Measurements from ENCODE around the gene HOXC4.

Gene HOXC4

DNA sequence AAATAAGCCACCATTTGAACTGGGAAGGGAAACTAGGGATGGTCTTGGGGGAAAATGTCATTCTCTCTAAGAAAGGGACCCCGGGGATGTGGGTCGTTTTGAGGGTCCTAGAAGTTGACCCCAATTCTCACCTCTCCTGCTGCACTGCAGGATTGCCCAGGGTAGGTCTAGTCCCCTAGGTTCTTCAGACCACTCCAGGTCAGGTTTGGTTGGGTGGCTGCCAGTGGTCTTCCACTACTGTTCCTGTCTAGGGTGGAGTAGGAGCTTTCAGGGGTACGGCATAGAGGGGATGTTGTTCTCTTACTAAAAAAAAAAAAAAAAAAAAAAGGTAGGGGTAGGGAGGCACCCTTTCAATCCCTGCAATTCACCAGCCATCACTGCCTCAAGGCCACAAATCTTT is 37.6 kb upstream of the HOXC4 start:
- DNase-seq: no peak

DNA sequence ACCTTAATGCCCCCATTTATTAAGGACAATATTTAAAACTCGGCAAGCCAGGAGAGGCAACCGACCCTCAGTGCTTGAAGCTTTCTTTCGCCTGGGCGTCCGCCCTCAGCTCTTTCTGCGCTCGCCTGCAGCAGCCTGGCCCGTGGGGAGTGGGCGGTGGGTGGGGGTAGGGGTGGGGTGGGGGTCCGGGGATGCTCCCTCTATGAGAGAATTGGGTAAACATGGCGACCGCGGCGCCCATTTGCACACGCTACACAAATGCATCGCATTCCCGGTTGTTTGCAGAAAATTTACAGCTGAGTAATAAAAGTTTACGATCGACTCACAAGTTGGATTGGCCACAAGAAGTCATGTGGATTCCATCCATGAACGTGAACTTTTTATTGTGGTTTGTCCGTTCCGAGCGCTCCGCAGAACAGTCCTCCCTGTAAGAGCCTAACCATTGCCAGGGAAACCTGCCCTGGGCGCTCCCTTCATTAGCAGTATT is 37.1 kb upstream of the HOXC4 start:
- no peak for DNase-seq

DNA sequence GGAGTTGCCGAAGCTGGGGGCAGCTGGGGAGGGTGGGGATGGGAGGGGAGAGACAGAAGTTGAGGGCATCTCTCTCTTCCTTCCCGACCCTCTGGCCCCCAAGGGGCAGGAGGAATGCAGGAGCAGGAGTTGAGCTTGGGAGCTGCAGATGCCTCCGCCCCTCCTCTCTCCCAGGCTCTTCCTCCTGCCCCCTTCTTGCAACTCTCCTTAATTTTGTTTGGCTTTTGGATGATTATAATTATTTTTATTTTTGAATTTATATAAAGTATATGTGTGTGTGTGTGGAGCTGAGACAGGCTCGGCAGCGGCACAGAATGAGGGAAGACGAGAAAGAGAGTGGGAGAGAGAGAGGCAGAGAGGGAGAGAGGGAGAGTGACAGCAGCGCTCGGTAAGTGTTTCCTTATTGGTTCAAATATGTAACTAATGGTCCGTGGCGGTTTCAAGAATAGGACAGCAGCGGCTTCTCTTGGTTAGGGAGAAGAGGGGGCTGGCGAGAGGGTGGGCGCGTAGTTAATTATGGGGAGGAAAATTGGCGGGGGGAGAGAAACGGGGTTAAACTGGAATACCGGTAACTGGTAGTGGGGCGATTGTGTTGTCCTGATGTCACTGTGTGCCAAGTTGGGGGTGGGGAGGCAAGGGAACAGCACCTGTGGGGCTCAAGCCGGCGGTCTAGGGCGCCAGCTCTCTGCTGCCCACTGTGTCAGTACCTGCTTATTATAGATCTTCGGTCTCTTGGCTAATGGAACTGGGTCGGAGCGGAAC is 36.4 kb upstream of the HOXC4 start:
- DNase-seq: no peak

GRCh38 chr12:54017878-54018467 is 35.7 kb upstream of the HOXC4 start:
- peak; percentile 66 for DNase-seq

DNA sequence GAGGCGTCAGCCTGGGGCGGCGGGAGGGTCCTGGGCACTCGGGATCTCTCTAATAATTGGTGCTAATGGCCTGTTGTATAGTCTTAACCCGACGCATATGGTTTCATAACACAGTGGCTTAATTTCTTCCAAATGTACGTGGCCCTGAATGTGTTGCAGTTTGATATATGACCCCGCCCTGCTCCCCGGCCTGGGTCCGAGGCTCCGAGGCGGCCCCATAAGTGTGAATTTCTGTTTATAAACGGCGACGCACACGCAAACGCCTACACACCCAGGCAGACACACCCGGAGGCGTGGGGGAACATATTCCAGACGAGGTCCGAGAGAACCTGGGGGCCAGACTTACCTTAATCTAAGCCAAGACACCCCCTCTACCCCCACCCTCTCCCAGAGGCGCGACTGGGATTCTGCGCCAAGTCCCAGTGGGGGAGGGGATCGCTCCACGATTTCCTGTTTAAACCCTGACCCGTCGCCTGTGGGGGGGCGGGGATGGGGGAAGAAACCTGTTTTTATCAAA is 35.1 kb upstream of the HOXC4 start:
- DNase-seq: no peak

- DNase-seq: no peak
Observed at GRCh38 chr12:54019091-54019811, 34.4 kb upstream of the HOXC4 start.

DNA sequence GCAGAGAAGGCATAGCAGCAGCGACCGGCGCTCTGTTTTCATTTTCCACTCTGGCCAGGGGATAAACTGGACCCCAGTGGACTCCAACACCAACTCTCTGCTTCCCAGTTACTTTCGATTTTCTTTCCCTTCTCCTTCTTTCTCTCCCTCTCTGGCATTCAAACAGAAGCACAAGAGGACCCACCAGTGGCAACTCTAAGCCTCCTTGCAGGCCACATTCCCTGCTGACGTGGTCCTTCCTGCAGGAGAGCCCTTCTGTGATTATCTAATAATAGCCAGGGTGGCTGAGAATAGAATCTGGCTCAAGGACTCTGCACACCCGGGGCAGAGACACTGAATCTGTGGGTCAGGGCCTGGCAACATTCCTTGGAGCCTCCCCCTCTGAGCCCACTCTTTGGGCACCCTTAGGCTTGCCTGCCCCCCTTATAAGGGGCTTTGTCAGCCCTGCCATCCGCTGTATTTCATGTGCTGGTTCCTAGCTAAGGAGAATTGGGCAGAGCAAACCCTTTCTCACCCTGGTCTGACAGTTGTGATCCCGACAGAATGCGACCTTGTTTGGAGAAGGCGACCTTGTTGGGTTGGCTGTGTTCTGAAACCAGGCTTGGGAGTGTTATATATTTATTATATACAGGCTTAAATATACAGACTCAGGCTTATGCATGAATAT is 33.6 kb upstream of the HOXC4 start:
- no peak for DNase-seq

- no peak for DNase-seq
Observed at GRCh38 chr12:54020591-54021405, 32.8 kb upstream of the HOXC4 start.

GRCh38 chr12:54021432-54022013 is 32.1 kb upstream of the HOXC4 start:
- DNase-seq: no peak

DNA sequence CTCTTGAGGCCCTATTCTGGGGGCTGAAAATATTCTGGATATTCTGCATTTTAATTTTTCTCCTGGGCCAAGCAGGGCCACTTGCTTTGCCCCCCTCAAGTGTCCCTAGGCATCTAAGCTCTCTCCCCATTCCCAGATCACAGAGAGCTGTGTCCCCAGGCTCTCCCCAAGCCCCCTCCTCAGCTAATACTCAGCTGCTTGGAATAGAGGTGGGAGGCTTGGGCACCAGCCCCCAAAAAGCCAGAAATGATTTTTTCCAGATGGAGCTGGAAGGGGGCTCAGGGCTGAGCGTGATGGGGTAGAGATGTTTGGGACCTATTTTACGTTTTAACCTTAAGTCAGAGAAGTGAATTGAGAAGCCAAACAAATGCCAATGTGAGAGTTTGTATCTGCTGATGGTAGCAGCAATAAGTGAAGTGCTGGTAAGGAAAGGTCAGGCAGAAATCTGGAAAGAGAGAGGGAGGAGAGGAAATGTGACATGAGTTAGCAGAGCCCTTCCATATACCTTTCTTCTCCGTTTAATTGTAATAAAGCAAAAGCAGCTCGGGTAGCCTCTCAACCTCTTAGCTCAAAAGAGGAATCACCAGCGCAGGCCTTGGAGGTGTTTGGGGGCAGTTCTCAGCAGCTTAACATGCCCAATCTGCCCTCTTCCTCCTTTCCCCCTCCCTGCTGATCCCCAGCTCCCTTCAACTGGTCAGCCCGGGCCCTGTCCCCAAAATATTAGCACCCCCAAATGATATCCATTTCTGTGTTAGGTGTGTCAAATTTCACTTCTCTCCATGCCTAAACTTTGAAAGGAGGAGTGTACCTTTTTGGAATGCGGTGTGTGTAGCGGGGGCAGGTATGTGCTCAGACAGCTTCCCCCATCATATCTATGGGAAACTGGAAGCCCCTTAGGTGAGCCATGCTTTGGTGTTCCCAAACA is 30.4 kb upstream of the HOXC4 start:
- no peak for DNase-seq

DNA sequence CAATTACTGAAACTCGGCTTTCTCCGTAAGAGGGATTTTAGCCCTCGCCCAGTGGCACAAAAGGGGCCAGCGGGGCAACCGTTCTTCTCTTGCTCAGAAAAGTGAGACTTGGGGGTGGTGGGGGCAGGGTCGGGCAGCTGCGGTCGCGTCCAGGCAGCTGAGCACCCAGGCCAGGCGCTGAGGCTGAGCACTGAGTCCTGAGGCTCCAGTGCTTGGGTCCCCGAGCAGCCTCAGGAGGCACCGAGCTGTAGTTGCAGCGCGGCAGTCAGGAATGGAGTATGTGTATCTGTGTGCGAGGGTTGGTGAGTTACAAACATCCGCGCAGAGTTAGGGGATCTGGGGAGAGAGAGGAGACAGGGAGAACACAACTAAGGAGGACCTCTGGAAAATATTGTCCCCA is 29.5 kb upstream of the HOXC4 start:
- DNase-seq: no peak

DNA sequence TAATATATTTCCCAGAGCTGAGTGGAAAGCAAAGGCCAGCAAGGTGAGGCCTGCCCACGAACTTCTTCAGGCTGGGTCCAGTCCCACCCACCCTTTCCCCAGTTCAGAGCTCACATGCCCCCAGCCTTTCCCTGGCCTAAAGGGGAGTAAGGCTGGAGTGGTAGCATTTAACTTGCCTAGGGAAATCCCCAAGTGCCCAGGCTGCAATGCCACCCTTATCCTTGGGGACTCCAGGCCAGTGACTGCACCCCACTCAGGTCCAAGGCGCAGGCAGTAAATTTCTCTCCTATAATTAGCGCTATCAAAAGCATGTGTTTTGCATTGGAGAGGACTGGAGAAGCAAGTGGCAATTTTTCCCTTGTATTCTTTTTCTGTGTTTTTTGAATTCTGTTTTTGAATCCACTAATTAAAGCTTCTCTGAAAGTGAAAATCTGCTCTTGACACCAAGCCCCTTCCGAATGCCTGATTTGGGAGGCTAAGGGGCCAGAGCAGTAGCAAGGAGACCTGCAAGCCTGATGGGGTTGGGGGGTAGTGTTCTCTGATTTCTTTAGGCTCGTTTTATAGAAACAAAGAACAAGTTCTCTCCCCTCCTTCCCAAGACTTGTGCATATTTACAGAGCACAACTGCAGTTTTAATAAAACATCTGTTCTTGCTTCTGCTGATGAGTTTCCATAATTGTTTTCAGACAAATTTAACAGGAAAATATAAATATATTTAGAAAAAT is 28.9 kb upstream of the HOXC4 start:
- DNase-seq: no peak

- DNase-seq: no peak
Observed at GRCh38 chr12:54025499-54026405, 27.9 kb upstream of the HOXC4 start.

- DNase-seq: no peak
Observed at GRCh38 chr12:54026640-54027441, 26.8 kb upstream of the HOXC4 start.

DNA sequence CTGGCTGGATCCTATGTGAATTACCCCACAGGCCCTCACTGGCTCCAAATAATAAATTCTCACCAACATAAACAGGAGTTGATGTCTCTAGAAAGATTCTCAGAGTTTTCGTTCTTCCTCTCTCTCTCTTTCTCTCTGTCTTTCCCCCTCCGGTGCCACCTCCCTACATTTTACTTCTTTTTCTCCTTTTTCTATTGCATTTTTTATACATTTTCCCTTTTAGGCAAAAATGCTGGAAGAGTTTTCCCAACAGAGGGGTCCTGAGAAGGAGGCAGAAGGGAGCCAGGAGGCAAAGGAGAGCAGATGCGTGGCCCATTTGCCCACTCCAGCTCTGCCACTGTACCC is 26.2 kb upstream of the HOXC4 start:
- no peak for DNase-seq

GRCh38 chr12:54028314-54029201 is 25.1 kb upstream of the HOXC4 start, which contains the start of gene HOXC6:
TSS of gene HOXC6 (plus strand) at chr12:54028440. CDS start at chr12:54028522, 82 bp downstream.
- no peak for DNase-seq
